Smooth muscle cell (in vitro differentiated cells): ENCODE measurements around the gene TIMM29. TPM values are rescaled to one million over a fixed set of nuclear protein-coding genes. Genes with fewer than 3 reads are reported as not detected.
A peak's percentile ranks its signal among the peaks of the same experiment; 100 is the strongest.

ENCODE experiments used
- DNase-seq: peaks from one replicate; lab custom pipeline; 2025; ENCODE audit not compliant: unreplicated experiment; lab: John Stamatoyannopoulos, UW
- H2AFZ ChIP-seq: fragments of 200-600 bp; sonication (generic); 2 replicates; pipeline ENCODE4 v1.6.0; 2016; ENCODE audit warnings: antibody characterized with exemption, low read depth, mild to moderate bottlenecking
- H3F3A ChIP-seq: fragments of 200-600 bp; sonication (generic); 2 replicates; pipeline ENCODE4 v1.6.0; 2017; ENCODE audit warnings: antibody characterized with exemption, low read depth
- H3K27ac ChIP-seq: fragments of 200-600 bp; sonication (generic); 2 replicates; pipeline ENCODE4 v1.5.1; 2016; ENCODE audit warnings: low read depth, mild to moderate bottlenecking
- H3K27me3 ChIP-seq: fragments of 200-600 bp; sonication (generic); 2 replicates; pipeline ENCODE4 v1.6.1; 2016; ENCODE audit warnings: low read depth, mild to moderate bottlenecking
- H3K36me3 ChIP-seq: fragments of 200-600 bp; sonication (generic); 2 replicates; pipeline ENCODE4 v1.5.1; 2016; ENCODE audit warnings: low read depth
- H3K4me1 ChIP-seq: fragments of 200-600 bp; sonication (generic); 2 replicates; pipeline ENCODE4 v1.5.1; 2016; ENCODE audit warnings: low read depth
- H3K4me2 ChIP-seq: fragments of 200-600 bp; sonication (generic); 2 replicates; pipeline ENCODE4 v1.6.0; 2016; ENCODE audit warnings: mild to moderate bottlenecking
- H3K4me3 ChIP-seq: fragments of 200-600 bp; sonication (generic); 2 replicates; pipeline ENCODE4 v1.5.1; 2016; ENCODE audit warnings: mild to moderate bottlenecking
- H3K79me2 ChIP-seq: fragments of 200-600 bp; sonication (generic); 2 replicates; pipeline ENCODE4 v1.6.0; 2016; ENCODE audit warnings: low read depth, mild to moderate bottlenecking
- H3K9ac ChIP-seq: fragments of 200-600 bp; sonication (generic); 2 replicates; pipeline ENCODE4 v1.6.0; 2016; ENCODE audit warnings: low read depth
- H3K9me3 ChIP-seq: fragments of 200-600 bp; sonication (generic); replicated peaks from 2 replicates; pipeline ENCODE4 v1.5.1; 2016; ENCODE audit warnings: low read depth
- H4K20me1 ChIP-seq: fragments of 200-600 bp; sonication (generic); 2 replicates; pipeline ENCODE4 v1.6.0; 2016; ENCODE audit warnings: low read depth
- WGBS: methylation state at CpG from one replicate; pipeline ENCODE4 v1.1.7; 2016; ENCODE audit warnings: low lambda C conversion rate; 5-methylcytosine and 5-hydroxymethylcytosine counted together
- polyA plus RNA-seq: library from polyadenylated mRNA; unstranded; fragments of >200 nt; fragmentation: Nextera tagmentation; extraction: Ambion mirVana; gene quantifications from 2 replicates; pipeline ENCODE4 v1.2.1, GENCODE V29; 2016
- total RNA-seq: library from RNA; depleted of rRNA; stranded (reverse); fragments of >200 nt; gene quantifications from 2 replicates; pipeline ENCODE4 v1.2.3, GENCODE V29; 2014
- TF ChIP-seq, protein P1 (sequence below): fragments of 200-600 bp; sonication (generic); IDR thresholded peaks from 2 replicates; pipeline ENCODE4 v1.5.1; 2017; ENCODE audit warnings: borderline replicate concordance, mild to moderate bottlenecking, antibody characterized with exemption; ENCODE audit not compliant: insufficient read depth, poor library complexity, severe bottlenecking

Gene TIMM29
- total and polyA plus RNA-seq, 2 experiments from 2014 or later = 14.9 to 16.8 TPM

DNA sequence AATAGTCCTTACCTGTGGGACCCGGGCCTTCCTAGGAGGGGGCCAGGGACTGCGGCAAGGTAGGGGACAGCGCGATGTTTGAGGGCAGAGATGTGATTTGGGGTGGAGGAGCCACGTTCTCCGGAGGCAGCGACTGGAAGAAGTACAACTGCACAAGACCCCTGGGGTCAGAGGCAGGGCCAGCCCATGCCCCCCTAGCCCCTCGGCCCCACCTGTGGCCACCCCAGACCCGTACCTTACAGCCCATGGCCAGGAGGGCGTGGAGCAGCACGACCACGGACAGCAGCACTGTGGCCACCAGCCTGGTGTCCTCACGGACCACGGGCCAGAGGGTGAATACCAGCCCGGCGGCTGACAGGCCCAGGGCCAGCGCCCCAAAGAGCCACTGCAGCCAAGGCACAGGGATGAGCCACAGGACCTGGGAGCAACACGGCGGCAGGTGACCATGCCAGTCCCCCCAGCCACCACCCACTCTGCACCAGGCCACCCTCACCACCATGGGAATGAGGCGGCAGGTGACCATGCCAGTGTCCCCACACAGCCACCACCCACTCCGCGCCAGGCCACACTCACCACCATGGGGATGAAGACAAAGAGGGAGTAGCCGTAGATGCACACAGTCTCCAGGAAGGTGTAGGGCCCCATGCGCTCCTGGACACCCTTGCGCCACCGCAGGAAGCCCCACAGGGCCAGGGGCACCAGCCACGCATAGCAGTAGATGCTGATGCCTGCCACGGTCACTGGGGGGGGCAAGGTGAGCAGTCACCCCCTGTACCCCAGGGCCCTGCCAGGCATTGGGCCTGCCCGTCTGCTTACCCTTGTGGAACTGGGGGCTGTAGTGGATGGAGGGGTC is 5.1 kb upstream of the TIMM29 start:
- 97% methylated on average over 27 of the region's 29 CpGs for whole genome bisulfite sequencing
- H2AFZ ChIP-seq = no peak overlapping the region
- no peaks in the 10 kb centered on the region for H3F3A ChIP-seq
- peaks cover 21% of the 10 kb centered on the region for H3K79me2 ChIP-seq
- no peak overlapping the region for H3K4me3 ChIP-seq
- H3K4me2 ChIP-seq = no peak overlapping the region
- no peak overlapping the region for H3K27ac ChIP-seq
- no peak overlapping the region for H3K9ac ChIP-seq
- TF ChIP-seq, protein P1, sequence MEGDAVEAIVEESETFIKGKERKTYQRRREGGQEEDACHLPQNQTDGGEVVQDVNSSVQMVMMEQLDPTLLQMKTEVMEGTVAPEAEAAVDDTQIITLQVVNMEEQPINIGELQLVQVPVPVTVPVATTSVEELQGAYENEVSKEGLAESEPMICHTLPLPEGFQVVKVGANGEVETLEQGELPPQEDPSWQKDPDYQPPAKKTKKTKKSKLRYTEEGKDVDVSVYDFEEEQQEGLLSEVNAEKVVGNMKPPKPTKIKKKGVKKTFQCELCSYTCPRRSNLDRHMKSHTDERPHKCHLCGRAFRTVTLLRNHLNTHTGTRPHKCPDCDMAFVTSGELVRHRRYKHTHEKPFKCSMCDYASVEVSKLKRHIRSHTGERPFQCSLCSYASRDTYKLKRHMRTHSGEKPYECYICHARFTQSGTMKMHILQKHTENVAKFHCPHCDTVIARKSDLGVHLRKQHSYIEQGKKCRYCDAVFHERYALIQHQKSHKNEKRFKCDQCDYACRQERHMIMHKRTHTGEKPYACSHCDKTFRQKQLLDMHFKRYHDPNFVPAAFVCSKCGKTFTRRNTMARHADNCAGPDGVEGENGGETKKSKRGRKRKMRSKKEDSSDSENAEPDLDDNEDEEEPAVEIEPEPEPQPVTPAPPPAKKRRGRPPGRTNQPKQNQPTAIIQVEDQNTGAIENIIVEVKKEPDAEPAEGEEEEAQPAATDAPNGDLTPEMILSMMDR = no peak
- H3K27me3 ChIP-seq = no peaks in the 10 kb centered on the region
- H3K36me3 ChIP-seq = no peaks in the 10 kb centered on the region
- peaks cover 18% of the 10 kb centered on the region for H4K20me1 ChIP-seq
- no peak for DNase-seq
- peaks cover 8% of the 10 kb centered on the region for H3K4me1 ChIP-seq
- H3K9me3 ChIP-seq = no peaks in the 10 kb centered on the region

GRCh38 chr19:10924597-10924996 is 4.0 kb upstream of the TIMM29 start:
- 95% methylated on average over 13 of the region's 13 CpGs for WGBS
- Histone ChIP-seq H3K4me1 (peaks cover 12% of the 10 kb centered on the region), H3K27ac (no peak overlapping the region), H3K79me2 (peaks cover 31% of the 10 kb centered on the region), H3K4me3 (no peak overlapping the region), H2AFZ (no peak overlapping the region), H4K20me1 (peaks cover 22% of the 10 kb centered on the region), H3K9me3 (no peaks in the 10 kb centered on the region), H3F3A (no peaks in the 10 kb centered on the region), H3K36me3 (no peaks in the 10 kb centered on the region), H3K27me3 (no peaks in the 10 kb centered on the region), H3K9ac (no peak overlapping the region), H3K4me2 (no peak overlapping the region)
- DNase-seq = no peak
- TF ChIP-seq, protein P1 = no peak

- WGBS = 34% methylated on average over 23 of the region's 47 CpGs
- Histone ChIP-seq H3K9me3 (no peaks in the 10 kb centered on the region), H2AFZ (peak overlapping the region; percentile 86), H4K20me1 (peaks cover 38% of the 10 kb centered on the region), H3K4me1 (peaks cover 16% of the 10 kb centered on the region), H3K27me3 (no peaks in the 10 kb centered on the region), H3K27ac (peak overlapping the region; percentile 80), H3K36me3 (no peaks in the 10 kb centered on the region), H3F3A (no peaks in the 10 kb centered on the region), H3K9ac (peak overlapping the region; percentile 91), H3K79me2 (peaks cover 62% of the 10 kb centered on the region), H3K4me3 (peak overlapping the region; percentile 95), H3K4me2 (peak overlapping the region; percentile 99)
- no peak for DNase-seq
- TF ChIP-seq, protein P1 = no peak
Observed at GRCh38 chr19:10927730-10928562, 665 bp upstream of the TIMM29 start.
